ENCODE measurements around the gene LRTM2. TPM values are rescaled to one million over a fixed set of nuclear protein-coding genes. Genes with fewer than 3 reads are reported as not detected.

The LRTM2 gene
- total RNA-seq, 2 experiments from 2014 or later: not detected

GRCh38 chr12:1870998-1871917 is 50.9 kb downstream of the LRTM2 start:
- H3K9me3 Mint-ChIP-seq: peaks cover 8% of the 10 kb centered on the region
- no peak overlapping the region for H3K27ac Mint-ChIP-seq
- peaks cover 16% of the 10 kb centered on the region for H3K27me3 Mint-ChIP-seq (ENCODE audit: low read depth)
- H3K36me3 Mint-ChIP-seq (ENCODE audit: low read depth): no peaks in the 10 kb centered on the region
- CTCF ChIA-PET: no interaction called here
- no peak for DNase-seq
- H3K4me3 Mint-ChIP-seq: no peak overlapping the region
- H3K4me1 Mint-ChIP-seq (ENCODE audit: low read depth): no peaks in the 10 kb centered on the region
- intact Hi-C loops (cut with micrococcal nuclease): no loop called here

- peaks cover 8% of the 10 kb centered on the region for H3K9me3 Mint-ChIP-seq
- no peak overlapping the region for H3K27ac Mint-ChIP-seq
- H3K4me3 Mint-ChIP-seq: no peak overlapping the region
- peaks cover 13% of the 10 kb centered on the region for H3K27me3 Mint-ChIP-seq (ENCODE audit: low read depth)
- CTCF ChIA-PET: no interaction called here
- H3K36me3 Mint-ChIP-seq (ENCODE audit: low read depth): no peaks in the 10 kb centered on the region
- no peaks in the 10 kb centered on the region for H3K4me1 Mint-ChIP-seq (ENCODE audit: low read depth)
- intact Hi-C loops (cut with micrococcal nuclease): no loop called here
- DNase-seq: no peak
Measured at GRCh38 chr12:1872001-1872400, 51.6 kb downstream of the LRTM2 start.

- CTCF ChIA-PET: no interaction called here
- DNase-seq: no peak
- Mint-ChIP-seq H3K27ac (no peak overlapping the region), H3K9me3 (peaks cover 8% of the 10 kb centered on the region), H3K4me1 (ENCODE audit: low read depth) (no peaks in the 10 kb centered on the region), H3K36me3 (ENCODE audit: low read depth) (no peaks in the 10 kb centered on the region), H3K4me3 (no peak overlapping the region), H3K27me3 (ENCODE audit: low read depth) (peaks cover 9% of the 10 kb centered on the region)
- intact Hi-C loops (cut with micrococcal nuclease): no loop called here
Measured at GRCh38 chr12:1872448-1872847, 52.1 kb downstream of the LRTM2 start.

- CTCF ChIA-PET: interaction anchor here (0.6 to 1.8 kb wide), 2 partner anchors 66 to 507 kb away, joined by 3 to 10 read pairs; no protein-coding TSS in a partner anchor
- Mint-ChIP-seq H3K27me3 (ENCODE audit: low read depth) (peaks cover 6% of the 10 kb centered on the region), H3K36me3 (ENCODE audit: low read depth) (no peaks in the 10 kb centered on the region), H3K27ac (no peak overlapping the region), H3K9me3 (peaks cover 4% of the 10 kb centered on the region), H3K4me3 (no peak overlapping the region), H3K4me1 (ENCODE audit: low read depth) (no peaks in the 10 kb centered on the region)
- intact Hi-C loops (cut with micrococcal nuclease): no loop called here
- no peak for DNase-seq
Measured at GRCh38 chr12:1873531-1874510, 53.5 kb downstream of the LRTM2 start.

GRCh38 chr12:1875608-1876007 is 55.2 kb downstream of the LRTM2 start:
- Mint-ChIP-seq H3K9me3 (peaks cover 4% of the 10 kb centered on the region), H3K4me1 (ENCODE audit: low read depth) (no peaks in the 10 kb centered on the region), H3K4me3 (no peak overlapping the region), H3K36me3 (ENCODE audit: low read depth) (no peaks in the 10 kb centered on the region), H3K27me3 (ENCODE audit: low read depth) (no peaks in the 10 kb centered on the region), H3K27ac (no peak overlapping the region)
- DNase-seq: no peak
- intact Hi-C loops (cut with micrococcal nuclease): no loop called here
- CTCF ChIA-PET: interaction anchor here (0.6 to 1.8 kb wide), 2 partner anchors 64 to 201 kb away, joined by 3 to 10 read pairs; no protein-coding TSS in a partner anchor

GRCh38 chr12:1876086-1876485 is 55.7 kb downstream of the LRTM2 start:
- H3K27ac Mint-ChIP-seq: no peak overlapping the region
- no peaks in the 10 kb centered on the region for H3K36me3 Mint-ChIP-seq (ENCODE audit: low read depth)
- no peak for DNase-seq
- H3K4me1 Mint-ChIP-seq (ENCODE audit: low read depth): no peaks in the 10 kb centered on the region
- intact Hi-C loops (cut with micrococcal nuclease): no loop called here
- H3K4me3 Mint-ChIP-seq: no peak overlapping the region
- no peaks in the 10 kb centered on the region for H3K27me3 Mint-ChIP-seq (ENCODE audit: low read depth)
- H3K9me3 Mint-ChIP-seq: peaks cover 3% of the 10 kb centered on the region
- CTCF ChIA-PET: interaction anchor here (1.8 kb wide), 1 partner anchor 64 kb away, joined by 10 read pairs; no protein-coding TSS in a partner anchor

GRCh38 chr12:1877169-1877878 is 57.0 kb downstream of the LRTM2 start:
- Mint-ChIP-seq H3K27ac (no peak overlapping the region), H3K4me3 (no peak overlapping the region), H3K9me3 (no peaks in the 10 kb centered on the region), H3K4me1 (ENCODE audit: low read depth) (no peaks in the 10 kb centered on the region), H3K36me3 (ENCODE audit: low read depth) (no peaks in the 10 kb centered on the region), H3K27me3 (ENCODE audit: low read depth) (no peaks in the 10 kb centered on the region)
- intact Hi-C loops (cut with micrococcal nuclease): no loop called here
- CTCF ChIA-PET: no interaction called here
- no peak for DNase-seq

GRCh38 chr12:1878214-1878613 is 57.8 kb downstream of the LRTM2 start:
- CTCF ChIA-PET: no interaction called here
- H3K27me3 Mint-ChIP-seq (ENCODE audit: low read depth): no peaks in the 10 kb centered on the region

GRCh38 chr12:1878695-1879094 is 58.3 kb downstream of the LRTM2 start:
- no peaks in the 10 kb centered on the region for H3K4me1 Mint-ChIP-seq (ENCODE audit: low read depth)
- no peaks in the 10 kb centered on the region for H3K27me3 Mint-ChIP-seq (ENCODE audit: low read depth)
- DNase-seq: no peak
- no peak overlapping the region for H3K27ac Mint-ChIP-seq
- intact Hi-C loops (cut with micrococcal nuclease): no loop called here
- H3K9me3 Mint-ChIP-seq: no peaks in the 10 kb centered on the region
- CTCF ChIA-PET: no interaction called here
- H3K4me3 Mint-ChIP-seq: no peak overlapping the region
- H3K36me3 Mint-ChIP-seq (ENCODE audit: low read depth): no peaks in the 10 kb centered on the region

More at GRCh38 chr12:1878214-1878613, 57.8 kb downstream of the LRTM2 start:
- no peak overlapping the region for H3K4me3 Mint-ChIP-seq
- H3K27ac Mint-ChIP-seq: no peak overlapping the region
- no peaks in the 10 kb centered on the region for H3K4me1 Mint-ChIP-seq (ENCODE audit: low read depth)
- intact Hi-C loops (cut with micrococcal nuclease): no loop called here
- no peaks in the 10 kb centered on the region for H3K9me3 Mint-ChIP-seq
- DNase-seq: no peak
- H3K36me3 Mint-ChIP-seq (ENCODE audit: low read depth): no peaks in the 10 kb centered on the region

GRCh38 chr12:1879633-1880032 is 59.3 kb downstream of the LRTM2 start:
- H3K27me3 Mint-ChIP-seq (ENCODE audit: low read depth): no peaks in the 10 kb centered on the region
- intact Hi-C loops (cut with micrococcal nuclease): no loop called here
- H3K36me3 Mint-ChIP-seq (ENCODE audit: low read depth): no peaks in the 10 kb centered on the region
- no peaks in the 10 kb centered on the region for H3K4me1 Mint-ChIP-seq (ENCODE audit: low read depth)
- no peaks in the 10 kb centered on the region for H3K9me3 Mint-ChIP-seq
- CTCF ChIA-PET: no interaction called here
- no peak overlapping the region for H3K27ac Mint-ChIP-seq
- no peak for DNase-seq
- H3K4me3 Mint-ChIP-seq: no peak overlapping the region

GRCh38 chr12:1880153-1880845 is 59.9 kb downstream of the LRTM2 start:
- H3K27ac Mint-ChIP-seq: no peak overlapping the region
- H3K4me1 Mint-ChIP-seq (ENCODE audit: low read depth): no peaks in the 10 kb centered on the region
- DNase-seq: no peak
- H3K36me3 Mint-ChIP-seq (ENCODE audit: low read depth): no peaks in the 10 kb centered on the region
- no peak overlapping the region for H3K4me3 Mint-ChIP-seq
- CTCF ChIA-PET: no interaction called here
- H3K9me3 Mint-ChIP-seq: no peaks in the 10 kb centered on the region
- intact Hi-C loops (cut with micrococcal nuclease): no loop called here
- H3K27me3 Mint-ChIP-seq (ENCODE audit: low read depth): no peaks in the 10 kb centered on the region
